ENCODE results near the gene CPA1. TPM values are rescaled to one million over a fixed set of nuclear protein-coding genes. Genes with fewer than 3 reads are reported as not detected.

Gene CPA1
- total and polyA plus RNA-seq, 2 of the 4 experiments (the other 2 are of a cell fraction), result not detected

DNA sequence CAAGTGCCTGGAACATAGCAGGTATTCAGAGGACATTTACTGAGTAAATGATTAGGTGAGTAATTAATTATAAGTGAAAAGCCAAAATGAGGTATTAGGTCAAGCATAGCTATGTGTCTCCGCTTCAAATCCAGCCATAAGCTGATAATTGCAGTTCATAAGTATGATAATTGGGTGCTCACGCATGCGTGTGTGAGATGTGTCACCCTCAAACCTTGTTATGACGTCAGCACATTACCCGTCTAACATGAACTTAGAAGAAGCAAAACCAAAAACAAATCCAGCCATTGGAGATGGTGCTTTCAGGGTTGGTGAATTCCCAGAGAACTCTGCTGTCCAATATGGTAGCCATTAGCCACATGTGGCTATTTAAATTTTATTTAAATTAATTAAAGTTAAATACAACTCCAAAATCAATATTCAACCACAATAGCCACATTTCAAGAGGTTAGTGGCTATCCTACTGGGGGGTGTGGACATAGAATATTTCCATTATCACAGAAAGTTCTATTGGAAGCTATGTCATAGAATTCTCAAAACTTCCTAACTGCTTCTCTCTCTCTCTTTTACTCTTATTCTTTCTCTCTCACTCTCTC, 35.9 kb upstream of the CPA1 start, which contains the start of gene CPA5:
Gene CPA5, plus strand, starts transcription at position 546 of the 596 bp plus-strand sequence. CDS start 1,670 bp downstream, outside the sequence.
- 0 out of 2 replicates have a peak within 1 kb of the TSS, but pooled peaks have one; percentile 38 for H2BK20ac ChIP-seq (ENCODE audit: low read depth, low read length)
- H4K91ac ChIP-seq (ENCODE audit: insufficient read depth, low read depth, low read length), result no peak within 1 kb of the TSS
- in situ Hi-C loops (cut with MboI; ENCODE audit: low sequenced_read_pairs) (no loop called here), dilution Hi-C loops (cut with HindIII; ENCODE audit: low sequenced_read_pairs, unreplicated experiment) (no loop called here), intact Hi-C loops (cut with micrococcal nuclease) (no loop called here)
- H3K79me1 ChIP-seq (ENCODE audit: low read depth in 1 of 2, low read length in 2 of 2), result no peaks in the 10 kb centered on the region
- no peak within 1 kb of the TSS for H3K18ac ChIP-seq (ENCODE audit: low read depth, low read length)
- H2BK15ac ChIP-seq (ENCODE audit: low read depth, low read length), result 0 out of 3 replicates have a peak within 1 kb of the TSS, but pooled peaks have one; percentile 11
- BruUV-seq (replicated peaks), result no TSS peak
- no peak within 1 kb of the TSS for H3K23ac ChIP-seq (ENCODE audit: low read depth, low read length)
- no peak within 1 kb of the TSS for H2BK5ac ChIP-seq (ENCODE audit: low read depth, low read length, poor library complexity, severe bottlenecking)
- no peak within 1 kb of the TSS for H2AK9ac ChIP-seq (replicated peaks; ENCODE audit: low read depth, low read length, poor library complexity)
- H3K4me3 ChIP-seq (ENCODE audit: insufficient read depth, low read depth, low read length), result no peak within 1 kb of the TSS
- 0 out of 2 replicates have a peak within 1 kb of the TSS, but pooled peaks have one; percentile 25 for H3K4me2 ChIP-seq (ENCODE audit: low read depth, low read length)
- no peaks in the 10 kb centered on the region for H3K4me1 ChIP-seq (ENCODE audit: control insufficient read depth, insufficient read depth, low read length)
- H4K5ac ChIP-seq (ENCODE audit: low read depth, low read length), result no peak within 1 kb of the TSS
- H2BK120ac ChIP-seq (ENCODE audit: low read depth, low read length), result no peak within 1 kb of the TSS
- H3K9me3 ChIP-seq (ENCODE audit: control insufficient read depth, insufficient read depth, low read length), result no peaks in the 10 kb centered on the region
- no peaks in the 10 kb centered on the region for H3K27me3 ChIP-seq (ENCODE audit: control insufficient read depth, insufficient read depth, low read length)
- H3K14ac ChIP-seq (replicated peaks; ENCODE audit: low read depth, low read length), result 0 out of 2 replicates have a peak within 1 kb of the TSS, but pooled peaks have one; percentile 37
- no peak for TF ChIP-seq MAFK (IDR thresholded peaks at IDR 0.05; ENCODE audit: low read depth, low read length)
- TF ChIP-seq NFE2L2 (IDR thresholded peaks at IDR 0.05; ENCODE audit: low read depth, low read length), result no peak
- no peak for TF ChIP-seq SMC3 (IDR thresholded peaks at IDR 0.05; ENCODE audit: low read depth, low read length)
- no peak for TF ChIP-seq MAZ (IDR thresholded peaks at IDR 0.05; ENCODE audit: borderline replicate concordance, low read depth, low read length)
- no peak for TF ChIP-seq MXI1 (IDR thresholded peaks at IDR 0.05; ENCODE audit: borderline replicate concordance, low read depth, low read length)
- ATAC-seq (ENCODE audit: low read depth), result no peak
- ChIA-PET CTCF (no interaction called here), POLR2A (ENCODE audit: unreplicated experiment) (no interaction called here)
- no peak within 1 kb of the TSS for H3K27ac ChIP-seq (ENCODE audit: insufficient read depth, low read length)
- H4K20me1 ChIP-seq (ENCODE audit: insufficient read depth, low read length), result no peaks in the 10 kb centered on the region
- DNase-seq, result no peak
- peak within 1 kb of the TSS; percentile 66 for H2AFZ ChIP-seq (replicated peaks; ENCODE audit: low read length, poor library complexity)
- no peaks in the 10 kb centered on the region for H3K9me1 ChIP-seq (ENCODE audit: insufficient read depth, low read length)
- 0 out of 2 replicates have a peak within 1 kb of the TSS, but pooled peaks have one; percentile 8 for H2AK5ac ChIP-seq (ENCODE audit: low read depth, low read length)
- no CpG with 5 or more reads among the region's 5 CpGs for WGBS, 2 experiments (ENCODE audit: extremely low coverage in 2 of 2, insufficient read length in 1 of 2)
- H3K9ac ChIP-seq (ENCODE audit: low read depth, low read length), result no peak within 1 kb of the TSS
- no peak within 1 kb of the TSS for H3K4ac ChIP-seq (ENCODE audit: low read depth, low read length)
- 0 out of 4 replicates have a peak within 1 kb of the TSS, but pooled peaks of 1 of the 2 experiments have one; percentile 38 for H4K8ac ChIP-seq (ENCODE audit: low read depth in 2 of 2, low read length in 2 of 2)
- H3K36me3 ChIP-seq (ENCODE audit: control insufficient read depth, insufficient read depth, low read length), result no peaks in the 10 kb centered on the region
- no peak within 1 kb of the TSS for H3K56ac ChIP-seq (ENCODE audit: extremely low read depth, insufficient read depth, low read length)

Measured in IMR-90 (cell line).